H7 (cell line): ENCODE data around the gene FNDC5. TPM values are rescaled to one million over a fixed set of nuclear protein-coding genes. Genes with fewer than 3 reads are reported as not detected.
"Not testable (repeated sequence)": the region's sequence is repeated elsewhere in the genome, so short reads cannot be mapped to it uniquely, and the experiment has no call there.

Experiments used
- DNase-seq: peaks from one replicate; pipeline ENCODE4 v3.0.0; 2012
- H3K27me3 ChIP-seq: 2 replicates; pipeline ENCODE4 v1.6.0; 2011; ENCODE audit warnings: mild to moderate bottlenecking, low read length; ENCODE audit not compliant: control insufficient read depth, insufficient read depth
- H3K36me3 ChIP-seq: replicated peaks from 2 replicates; pipeline ENCODE4 v1.5.1; 2011; ENCODE audit warnings: low read length; ENCODE audit not compliant: control insufficient read depth, insufficient read depth
- H3K4me3 ChIP-seq: 2 replicates; pipeline ENCODE4 v1.5.1; 2011; ENCODE audit warnings: low read depth, mild to moderate bottlenecking, control low read depth, low read length, moderate library complexity; ENCODE audit not compliant: insufficient read depth
- total RNA-seq: library from RNA; depleted of rRNA; stranded (reverse); fragments of >200 nt; shearing (Covaris generic); gene quantifications from 2 replicates; pipeline ENCODE4 v1.2.3, GENCODE V29; 2014; rRNA removed

The FNDC5 gene
- total RNA-seq = 0.63 and 4.4 TPM in 2 replicates

- peak within 1 kb of the TSS; percentile 49 for H3K4me3 ChIP-seq
- H3K36me3 ChIP-seq = no peaks in the 10 kb centered on the region
- DNase-seq = peak; percentile 92
- H3K27me3 ChIP-seq = peaks cover 33% of the 10 kb centered on the region
These were observed at the start of gene FNDC5 for GRCh38 chr1:32870615-32871363. Gene FNDC5 (minus strand): TSS chr1:32870912.

- DNase-seq = no peak
- H3K36me3 ChIP-seq = no peaks in the 10 kb centered on the region
- H3K27me3 ChIP-seq = peaks cover 20% of the 10 kb centered on the region
- no peak overlapping the region for H3K4me3 ChIP-seq
These were observed 49.4 kb upstream of the FNDC5 start for GRCh38 chr1:32919811-32920733.

GRCh38 chr1:32918179-32918578 lies 47.5 kb upstream of the FNDC5 start:
- Histone ChIP-seq H3K4me3 (no peak overlapping the region), H3K27me3 (peaks cover 3% of the 10 kb centered on the region), H3K36me3 (no peaks in the 10 kb centered on the region)
- no peak for DNase-seq

GRCh38 chr1:32917521-32917920 lies 46.8 kb upstream of the FNDC5 start:
- Histone ChIP-seq H3K36me3 (no peaks in the 10 kb centered on the region), H3K4me3 (no peak overlapping the region), H3K27me3 (no peaks in the 10 kb centered on the region; the same call in none of the 2 replicates)
- DNase-seq = no peak

GRCh38 chr1:32915766-32916706 lies 45.3 kb upstream of the FNDC5 start:
- DNase-seq = no peak
- Histone ChIP-seq H3K36me3 (no peaks in the 10 kb centered on the region), H3K4me3 (no peak overlapping the region), H3K27me3 (no peaks in the 10 kb centered on the region; the same call in none of the 2 replicates)

- Histone ChIP-seq H3K27me3 (no peaks in the 10 kb centered on the region; the same call in 1 of the 2 replicates), H3K36me3 (no peaks in the 10 kb centered on the region), H3K4me3 (no peak overlapping the region)
- no peak for DNase-seq
These were observed 39.6 kb upstream of the FNDC5 start for GRCh38 chr1:32910319-32910718.

GRCh38 chr1:32907435-32907834 lies 36.7 kb upstream of the FNDC5 start:
- Histone ChIP-seq H3K4me3 (no peak overlapping the region), H3K27me3 (peaks cover 12% of the 10 kb centered on the region), H3K36me3 (no peaks in the 10 kb centered on the region)
- DNase-seq = no peak

- Histone ChIP-seq H3K27me3 (peaks cover 20% of the 10 kb centered on the region), H3K4me3 (no peak overlapping the region), H3K36me3 (no peaks in the 10 kb centered on the region)
- DNase-seq = no peak
These were observed 35.9 kb upstream of the FNDC5 start for GRCh38 chr1:32906654-32907053.

GRCh38 chr1:32905588-32905987 lies 34.9 kb upstream of the FNDC5 start:
- not testable (repeated sequence) for H3K4me3 ChIP-seq, H3K36me3 ChIP-seq
- H3K27me3 ChIP-seq = peaks cover 28% of the 10 kb centered on the region

GRCh38 chr1:32904797-32905196 lies 34.1 kb upstream of the FNDC5 start:
- Histone ChIP-seq H3K36me3 (no peaks in the 10 kb centered on the region), H3K4me3 (no peak overlapping the region), H3K27me3 (peaks cover 36% of the 10 kb centered on the region)
- no peak for DNase-seq

More at GRCh38 chr1:32905588-32905987, 34.9 kb upstream of the FNDC5 start:
- DNase-seq = not testable (repeated sequence)

GRCh38 chr1:32903991-32904785 lies 33.5 kb upstream of the FNDC5 start:
- Histone ChIP-seq H3K27me3 (peaks cover 42% of the 10 kb centered on the region), H3K4me3 (no peak overlapping the region), H3K36me3 (no peaks in the 10 kb centered on the region)
- peak; percentile 52 for DNase-seq

- Histone ChIP-seq H3K36me3 (no peaks in the 10 kb centered on the region), H3K4me3 (no peak overlapping the region), H3K27me3 (peaks cover 56% of the 10 kb centered on the region)
- DNase-seq = peak; percentile 30
These were observed 31.8 kb upstream of the FNDC5 start for GRCh38 chr1:32902535-32902920.

GRCh38 chr1:32901823-32902534 lies 31.3 kb upstream of the FNDC5 start:
- DNase-seq = peak; percentile 26
- H3K4me3 ChIP-seq = peak overlapping the region; percentile 61
- H3K27me3 ChIP-seq = peaks cover 58% of the 10 kb centered on the region
- H3K36me3 ChIP-seq = no peaks in the 10 kb centered on the region
